Right lobe of liver (tissue), 6 donors: Measurements from ENCODE around the gene DOK6. TPM values are rescaled to one million over a fixed set of nuclear protein-coding genes. Genes with fewer than 3 reads are reported as not detected.

Experiments used
- ATAC-seq, 4 donors: fragments of 200-7000 bp; cut with Tn5 transposase; one replicate each; pipeline ENCODE4 v1.9.1; 2020; ENCODE audit warnings: mild to moderate bottlenecking in 4 of 4, moderate library complexity in 4 of 4
- DNase-seq, 3 donors: peaks; one replicate each; pipeline ENCODE4 v3.0.0-alpha.2; 2020
- H3K27ac ChIP-seq, 3 donors: fragments of 200-600 bp; one replicate each; pipeline ENCODE4 v1.8.0; 2022
- H3K27me3 ChIP-seq, 2 donors: fragments of 200-600 bp; one replicate each; pipeline ENCODE4 v1.8.0; 2022
- H3K36me3 ChIP-seq, 4 donors: fragments of 200-600 bp; sonication (generic) in 1 of 4; one replicate each; pipeline versions ENCODE4 v1.5.1 to v1.8.0; 2017 to 2022; ENCODE audit warnings: control low read depth in 1 of 4
- H3K4me1 ChIP-seq, 4 donors: fragments of 200-600 bp; sonication (generic) in 1 of 4; one replicate each; pipeline versions ENCODE4 v1.5.1 to v1.8.0; 2017 to 2022; ENCODE audit warnings: control low read depth in 1 of 4
- H3K4me3 ChIP-seq, 3 donors: fragments of 200-600 bp; one replicate each; pipeline ENCODE4 v1.8.0; 2022
- H3K9me3 ChIP-seq, 4 donors: fragments of 200-600 bp; sonication (generic) in 1 of 4; one replicate each; pipeline versions ENCODE4 v1.5.1 to v1.8.0; 2017 to 2022; ENCODE audit warnings: control low read depth in 1 of 4
- CTCF ChIP-seq, 4 donors: fragments of 200-600 bp in 3 of 4; fragments of 450-650 bp in 1 of 4; IDR thresholded peaks; one replicate each; pipeline versions ENCODE4 v1.5.1 to v1.8.0; 2016 to 2022; ENCODE audit warnings: antibody characterized with exemption in 4 of 4, mild to moderate bottlenecking in 2 of 4
- POLR2A ChIP-seq: fragments of 450-650 bp; IDR thresholded peaks from one replicate; pipeline ENCODE4 v1.6.1; 2017; ENCODE audit warnings: antibody characterized with exemption, mild to moderate bottlenecking
- WGBS: methylation state at CpG from one replicate; pipeline ENCODE4 v1.1.6; 2018; ENCODE audit warnings: low coverage, low lambda C conversion rate; ENCODE audit not compliant: insufficient coverage; ENCODE audit errors: missing lambda C conversion rate; 5-methylcytosine and 5-hydroxymethylcytosine counted together
- intact Hi-C, 2 donors: fragments of 100-400 bp; cut with DNase I; formaldehyde crosslinking; loops; one replicate each; pipeline versions ENCODE4 v1.11.2 to v1.14.1; 2022
- total RNA-seq, 6 experiments: library from RNA; depleted of rRNA in 2 of 6; stranded (reverse); fragments of >200 nt in 2 of 6; fragmentation: NEBNext Ultra II Directional in 3 of 6; extraction: Animal tissue kit (Norgen Biotek cat#: 25700) in 3 of 6; gene quantifications; one replicate each; pipeline versions ENCODE4 v1.1.0 to v1.2.4, GENCODE V29; 2016 to 2023
- donor health status: DM: no; HTN: yes; CAD: no.
- donor health status: DM: no; HTN: no; CAD: no.
- donor health status: DM: no; HTN: no; CAD: no.
- donor health status: DM: no; HTN: yes; CAD: no.
- donor health status: DM: no; HTN: yes; CAD: no.

The DOK6 gene
- total RNA-seq, 6 experiments from 2014 or later: 0.37 to 2.9 (median 2.1) TPM; not detected in 1

- ATAC-seq (no peak), DNase-seq (no peak)
- no peak for TF ChIP-seq CTCF (IDR thresholded peaks at IDR 0.05)
- no peak for TF ChIP-seq POLR2A
- intact Hi-C loops: no loop called here
- Histone ChIP-seq H3K9me3 (no peaks in the 10 kb centered on the region), H3K27me3 (no peaks in the 10 kb centered on the region), H3K4me3 (no peak overlapping the region), H3K4me1 (no peaks in the 10 kb centered on the region), H3K36me3 (no peaks in the 10 kb centered on the region), H3K27ac (no peak overlapping the region)
- WGBS: 70% methylated on average over 5 of the region's 5 CpGs
Observed at GRCh38 chr18:69804776-69805501, 404.3 kb downstream of the DOK6 start.

- Histone ChIP-seq H3K4me3 (no peak overlapping the region), H3K36me3 (no peaks in the 10 kb centered on the region), H3K27ac (no peak overlapping the region), H3K27me3 (no peaks in the 10 kb centered on the region), H3K4me1 (no peaks in the 10 kb centered on the region), H3K9me3 (no peaks in the 10 kb centered on the region)
- DNase-seq (no peak), ATAC-seq (no peak)
- WGBS: 45% methylated on average over 2 of the region's 2 CpGs
- TF ChIP-seq CTCF (IDR thresholded peaks at IDR 0.05) (no peak), POLR2A (no peak)
- intact Hi-C loops: no loop called here
Observed at GRCh38 chr18:69808399-69808798, 407.7 kb downstream of the DOK6 start.

GRCh38 chr18:69813559-69813958 lies 412.9 kb downstream of the DOK6 start:
- H3K4me3 ChIP-seq: no peak overlapping the region
- intact Hi-C loops: no loop called here
- no peaks in the 10 kb centered on the region for H3K27me3 ChIP-seq
- DNase-seq: no peak
- no peaks in the 10 kb centered on the region for H3K9me3 ChIP-seq
- WGBS: 27% methylated on average over 1 of the region's 1 CpG
- no peak for ATAC-seq
- no peak overlapping the region for H3K27ac ChIP-seq
- H3K36me3 ChIP-seq: no peaks in the 10 kb centered on the region
- TF ChIP-seq POLR2A (no peak), CTCF (IDR thresholded peaks at IDR 0.05) (no peak)
- no peaks in the 10 kb centered on the region for H3K4me1 ChIP-seq

- no peaks in the 10 kb centered on the region for H3K9me3 ChIP-seq
- ATAC-seq (no peak), DNase-seq (no peak)
- H3K4me3 ChIP-seq: no peak overlapping the region
- H3K27ac ChIP-seq: no peak overlapping the region
- TF ChIP-seq CTCF (IDR thresholded peaks at IDR 0.05): no peak
- no peak for TF ChIP-seq POLR2A
- H3K36me3 ChIP-seq: no peaks in the 10 kb centered on the region
- H3K27me3 ChIP-seq: no peaks in the 10 kb centered on the region
- H3K4me1 ChIP-seq: no peaks in the 10 kb centered on the region
- intact Hi-C loops: no loop called here
- 30% methylated on average over 4 of the region's 4 CpGs for WGBS
Observed at GRCh38 chr18:69814861-69815385, 414.2 kb downstream of the DOK6 start.
